Measurements from ENCODE around the gene KRTAP4-3.
"Not testable (repeated sequence)": the region's sequence is repeated elsewhere in the genome, so short reads cannot be mapped to it uniquely, and the experiment has no call there.

KRTAP4-3 gene

DNA sequence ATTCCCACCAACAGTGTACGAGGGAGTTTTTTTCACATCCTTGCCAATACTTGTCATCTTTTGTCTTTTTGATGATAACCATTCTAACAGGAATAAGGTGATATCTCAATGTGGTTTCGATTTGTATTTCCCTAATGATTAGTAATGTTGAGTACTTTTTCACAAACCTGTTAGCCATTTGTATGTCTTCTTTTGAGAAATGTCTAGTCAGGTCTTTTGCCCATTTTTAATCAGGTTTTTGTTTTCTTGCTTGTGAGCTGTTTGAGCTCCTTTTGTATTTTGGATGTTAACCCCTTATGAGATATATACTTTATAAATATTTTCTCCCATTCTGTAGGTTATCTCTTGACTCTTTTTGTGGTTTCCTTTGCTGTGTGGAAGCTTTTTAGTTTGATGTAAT lies 16.5 kb downstream of the KRTAP4-3 start:
- no peak for DNase-seq (ENCODE audit: low read depth)

DNA sequence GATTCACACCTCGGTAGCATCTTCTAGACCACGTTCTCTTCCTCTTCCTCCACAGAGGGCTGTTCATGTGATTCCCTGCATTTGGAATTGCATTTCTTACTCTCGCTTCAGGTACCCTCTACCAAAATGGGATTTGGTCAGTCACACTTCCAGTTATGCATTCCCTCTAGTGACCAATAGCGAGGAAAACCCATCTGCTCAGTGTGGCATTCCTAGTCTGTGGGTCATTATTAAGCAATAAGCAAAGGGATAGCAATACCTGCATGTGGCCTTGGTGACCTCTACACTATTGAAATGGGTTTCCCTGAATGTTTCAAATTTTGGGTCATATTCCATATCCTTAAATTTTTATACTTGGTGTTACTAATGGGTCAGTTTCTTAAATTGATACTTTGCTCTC lies 18.0 kb downstream of the KRTAP4-3 start:
- DNase-seq (ENCODE audit: low read depth): no peak

GRCh38 chr17:41149652-41149985 lies 18.4 kb downstream of the KRTAP4-3 start, which contains the start of gene KRTAP4-5:
TSS of gene KRTAP4-5 (minus strand) at chr17:41149825. CDS start at chr17:41149767, 58 bp downstream.
- no peak for DNase-seq (ENCODE audit: low read depth)

- DNase-seq (ENCODE audit: low read depth): not testable (repeated sequence)
These were observed 18.9 kb downstream of the KRTAP4-3 start for GRCh38 chr17:41148971-41149651.

DNA sequence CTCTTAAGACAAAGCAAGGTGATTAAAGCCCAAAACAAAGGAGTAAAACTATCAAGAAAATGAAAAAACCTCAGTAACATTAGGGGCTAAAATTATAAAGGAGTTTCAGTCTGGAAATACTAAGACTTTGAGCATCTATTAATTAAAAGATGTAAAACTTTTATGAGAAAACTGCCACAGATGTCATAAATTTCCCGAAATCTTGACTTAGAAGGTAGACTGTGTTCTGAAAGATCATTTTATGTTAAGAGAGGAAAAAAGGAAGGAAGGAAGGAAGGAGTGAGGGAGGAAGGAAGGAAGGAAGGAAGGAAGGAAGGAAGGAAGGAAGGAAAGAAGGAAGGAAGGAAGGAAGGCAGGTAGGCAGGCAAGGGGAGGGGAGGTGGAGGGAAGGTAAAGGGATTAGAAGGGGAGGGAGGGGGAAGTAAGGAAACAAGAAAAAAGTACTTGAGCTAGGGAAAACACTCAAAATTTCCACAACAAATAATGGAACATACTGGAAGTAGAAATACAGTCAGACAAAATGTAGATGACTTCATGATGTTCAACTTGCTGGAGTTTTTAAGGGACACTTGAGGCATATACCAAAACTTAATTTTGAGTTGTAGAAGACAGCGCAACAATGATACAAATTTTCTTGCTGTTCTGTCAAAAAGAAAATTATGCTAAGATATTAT lies 20.4 kb downstream of the KRTAP4-3 start:
- DNase-seq (ENCODE audit: low read depth): no peak

DNA sequence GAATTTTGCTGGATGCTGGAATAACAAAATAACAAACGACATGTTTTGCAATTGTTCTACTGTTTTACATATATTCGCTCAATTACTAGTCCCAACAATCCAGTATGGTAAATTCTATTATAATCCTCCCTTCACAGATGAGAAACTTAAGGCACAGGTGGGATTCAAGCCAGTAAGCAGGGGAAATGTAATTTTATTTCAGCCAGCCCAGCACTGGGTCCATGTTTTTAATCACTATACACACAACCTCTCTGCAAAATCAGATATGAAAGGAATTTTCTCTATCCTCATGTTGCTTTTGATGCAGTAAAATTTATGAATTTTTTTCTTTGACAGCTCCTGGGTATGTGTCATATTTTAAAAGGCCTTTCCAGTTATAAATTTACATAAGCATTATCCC lies 22.8 kb downstream of the KRTAP4-3 start:
- DNase-seq (ENCODE audit: low read depth): no peak

DNA sequence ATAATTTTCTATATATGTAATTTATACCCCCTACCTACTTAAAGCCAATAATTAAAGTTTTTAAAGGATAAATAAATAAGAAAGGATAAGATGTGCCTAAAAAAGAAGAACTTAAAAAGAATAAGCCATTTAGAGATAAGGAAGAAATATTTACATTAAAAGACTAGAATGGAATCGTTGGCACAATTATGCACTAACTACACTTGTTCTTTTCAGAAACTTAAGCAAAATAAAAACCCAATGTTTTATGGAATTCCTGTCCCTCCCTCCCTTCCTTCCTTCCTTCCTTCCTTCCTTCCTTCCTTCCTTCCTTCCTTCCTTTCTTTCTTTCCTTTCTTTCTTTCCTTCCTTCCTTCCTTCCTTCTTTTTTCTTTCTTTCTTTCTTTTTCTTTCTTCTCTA lies 23.2 kb downstream of the KRTAP4-3 start:
- DNase-seq (ENCODE audit: low read depth): no peak

DNA sequence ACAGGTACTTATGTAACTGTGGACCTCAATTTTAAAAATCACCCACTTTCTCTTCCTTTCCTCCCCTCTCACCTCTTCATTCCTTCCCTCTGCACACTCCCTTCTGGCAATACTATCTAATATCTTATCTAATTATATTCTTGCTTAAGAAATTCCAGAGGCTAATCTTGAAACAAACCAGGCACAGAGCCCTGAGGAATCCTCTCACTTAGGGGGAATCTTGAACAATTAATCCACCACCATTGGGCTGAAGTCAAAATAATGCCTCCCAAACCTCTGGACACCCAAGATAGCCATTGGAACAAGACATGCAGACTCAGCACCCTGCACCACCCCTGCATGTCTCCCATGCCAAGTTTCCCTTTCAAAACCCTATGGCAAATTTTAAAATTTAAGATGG lies 26.7 kb downstream of the KRTAP4-3 start:
- no peak for DNase-seq (ENCODE audit: low read depth)

DNA sequence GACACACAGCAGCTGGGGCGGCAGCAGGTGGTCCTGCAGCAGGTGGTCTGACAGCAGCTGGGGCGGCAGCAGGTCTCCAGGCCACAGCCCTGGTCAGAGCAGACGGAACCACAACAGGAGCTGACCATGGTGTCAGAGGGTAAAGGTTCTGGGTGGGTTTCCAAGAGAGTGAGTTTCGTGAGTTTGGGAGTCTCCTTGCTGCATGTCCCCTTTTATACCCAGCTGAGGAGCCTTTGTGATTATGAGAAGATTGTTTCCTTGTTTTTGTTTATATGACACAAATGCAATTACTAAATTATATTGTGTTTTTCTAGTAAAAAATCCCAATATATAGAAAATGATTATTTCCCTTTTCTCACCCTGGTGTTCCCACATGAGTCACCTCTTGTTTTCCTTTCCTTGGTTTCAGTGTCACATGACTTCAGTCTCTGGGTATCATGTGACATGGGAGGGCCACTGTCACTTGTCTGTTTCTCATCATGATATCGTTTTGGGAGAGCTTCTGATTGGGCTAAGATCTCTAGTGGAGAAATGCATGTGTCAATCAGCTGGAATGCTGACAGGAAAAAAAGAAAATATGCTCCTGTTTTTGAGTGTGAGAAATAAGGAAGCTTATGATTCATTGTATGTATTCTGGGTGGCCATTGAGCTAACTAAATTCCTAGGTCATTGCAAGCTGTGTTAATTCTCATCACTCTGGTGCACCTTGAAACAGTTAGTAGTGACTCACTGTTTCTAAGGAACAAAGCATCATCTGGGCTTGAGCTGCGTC lies 27.5 kb downstream of the KRTAP4-3 start, which contains the start of gene KRTAP4-6:
TSS of gene KRTAP4-6 (minus strand) at position 185 of the 772 bp plus-strand sequence. CDS start at position 128, 57 bp downstream.
- DNase-seq (ENCODE audit: low read depth): peak; percentile 86

DNA sequence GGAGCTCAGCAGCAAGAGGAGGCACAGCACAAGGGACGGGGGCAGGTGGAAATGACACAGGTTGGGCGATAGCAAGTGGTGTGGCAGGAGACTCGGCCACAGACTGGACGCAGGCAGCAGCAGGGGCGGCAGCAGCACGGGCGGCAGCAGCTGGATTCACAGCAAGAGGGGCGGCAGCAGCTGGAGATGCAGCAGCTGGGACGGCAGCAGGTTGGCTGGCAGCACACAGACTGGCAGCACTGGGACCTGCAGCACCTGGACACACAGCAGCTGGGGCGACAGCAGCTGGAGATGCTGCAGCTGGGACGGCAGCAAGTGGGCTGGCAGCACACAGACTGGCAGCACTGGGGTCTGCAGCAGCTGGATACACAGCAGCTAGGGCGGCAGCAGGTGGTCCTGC lies 28.2 kb downstream of the KRTAP4-3 start:
- DNase-seq (ENCODE audit: low read depth): not testable (repeated sequence)

DNA sequence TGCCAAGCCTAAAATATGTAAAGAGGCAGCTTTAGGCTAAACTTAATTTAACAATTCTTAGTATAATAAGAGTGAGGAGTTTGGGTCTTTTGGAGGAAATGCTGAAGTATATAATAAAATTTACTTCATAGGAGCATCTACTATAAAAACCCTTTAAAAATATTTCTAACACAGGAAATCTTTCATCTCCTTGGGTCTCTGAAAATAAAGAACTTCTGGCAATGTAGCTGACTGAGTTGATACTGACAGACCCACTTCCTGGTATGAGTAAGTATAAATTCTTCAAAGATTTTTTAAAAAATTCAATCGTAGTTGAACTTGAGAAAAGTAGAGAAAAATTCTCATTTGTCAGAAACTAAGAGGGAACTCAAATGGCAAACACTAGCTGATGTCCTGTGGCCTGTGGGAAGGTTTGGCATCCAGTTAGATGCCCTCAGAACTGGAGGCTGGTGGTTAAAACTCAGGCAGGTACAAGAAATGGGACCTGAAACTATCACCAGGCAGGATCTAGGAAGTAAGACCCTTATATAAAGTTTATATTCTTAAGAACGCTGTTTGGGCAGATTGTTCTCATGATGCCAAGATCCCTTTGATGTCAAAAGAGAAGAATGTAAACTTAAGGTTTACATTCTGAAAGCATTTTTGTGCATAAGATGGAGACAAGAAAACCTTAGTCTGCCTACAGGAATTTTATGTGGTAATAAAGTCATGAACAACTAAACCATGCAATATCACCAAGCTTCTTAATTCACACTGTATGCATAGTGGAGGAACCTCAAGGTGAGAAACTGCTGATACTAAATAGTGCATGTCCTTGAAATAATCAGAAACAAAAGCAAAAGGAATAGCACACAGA lies 33.9 kb downstream of the KRTAP4-3 start:
- DNase-seq (ENCODE audit: low read depth): no peak

- no peak for DNase-seq (ENCODE audit: low read depth)
These were observed 36.0 kb downstream of the KRTAP4-3 start for GRCh38 chr17:41131979-41132378.

DNA sequence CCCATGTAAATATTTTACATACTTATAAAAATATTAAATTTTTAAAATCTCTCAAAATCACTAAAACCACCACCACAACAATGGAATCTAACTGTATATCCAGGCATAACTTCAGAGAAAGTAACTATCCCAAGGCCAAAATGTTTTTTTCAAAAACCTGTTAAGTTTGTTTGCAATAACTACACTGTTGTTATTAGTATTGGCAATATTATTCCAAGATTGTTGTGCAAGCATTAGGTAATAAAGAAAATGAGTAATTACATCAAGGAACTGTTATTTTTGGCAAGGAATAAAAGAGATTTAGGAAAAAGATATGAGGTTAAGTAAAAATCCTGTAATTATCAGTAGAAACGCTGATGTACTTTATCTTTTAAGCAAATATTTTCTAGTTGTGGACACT lies 40.6 kb downstream of the KRTAP4-3 start:
- no peak for DNase-seq (ENCODE audit: low read depth)

DNA sequence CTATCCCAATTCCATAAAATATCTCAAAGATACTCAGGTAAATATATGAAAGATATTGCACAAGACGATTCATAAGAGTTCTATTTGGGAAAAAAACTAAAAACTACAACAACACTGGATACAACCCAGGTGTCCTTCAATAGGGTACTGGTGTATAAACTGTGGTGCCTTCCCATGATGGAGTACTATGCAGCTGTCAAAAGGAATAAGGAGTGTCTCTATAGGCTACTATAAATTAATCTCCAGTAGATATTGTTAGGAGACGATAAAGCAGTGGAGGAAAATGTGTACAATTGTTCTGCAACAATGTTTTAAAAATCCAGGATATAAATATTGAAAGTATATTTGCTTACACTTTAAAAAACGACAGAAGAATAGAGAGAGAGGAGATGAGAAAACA lies 41.6 kb downstream of the KRTAP4-3 start:
- no peak for DNase-seq (ENCODE audit: low read depth)

DNA sequence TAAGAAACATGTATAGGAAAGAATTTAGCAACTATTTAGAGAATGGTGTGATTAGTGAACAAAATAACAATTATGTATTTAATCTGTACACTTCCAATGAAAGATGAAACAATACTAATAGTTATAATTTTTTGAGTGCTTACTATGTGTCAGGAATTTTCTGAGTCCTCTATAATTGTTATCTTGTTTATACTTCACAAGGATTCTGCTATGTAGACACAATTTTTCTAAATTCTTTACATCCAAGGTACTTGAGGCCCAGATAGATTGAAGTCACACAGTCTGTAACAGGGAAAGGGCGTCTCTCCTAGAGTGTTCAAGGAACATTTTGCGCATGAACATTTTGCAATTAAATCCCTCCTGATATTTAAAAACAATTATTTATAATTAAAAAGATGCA lies 43.0 kb downstream of the KRTAP4-3 start:
- no peak for DNase-seq (ENCODE audit: low read depth)

- DNase-seq (ENCODE audit: low read depth): not testable (repeated sequence)
These were observed 44.0 kb downstream of the KRTAP4-3 start, which contains the start of gene KRTAP4-12 for GRCh38 chr17:41123991-41124371. TSS of gene KRTAP4-12 (minus strand) at chr17:41124182. CDS start at chr17:41124122, 60 bp downstream.

DNA sequence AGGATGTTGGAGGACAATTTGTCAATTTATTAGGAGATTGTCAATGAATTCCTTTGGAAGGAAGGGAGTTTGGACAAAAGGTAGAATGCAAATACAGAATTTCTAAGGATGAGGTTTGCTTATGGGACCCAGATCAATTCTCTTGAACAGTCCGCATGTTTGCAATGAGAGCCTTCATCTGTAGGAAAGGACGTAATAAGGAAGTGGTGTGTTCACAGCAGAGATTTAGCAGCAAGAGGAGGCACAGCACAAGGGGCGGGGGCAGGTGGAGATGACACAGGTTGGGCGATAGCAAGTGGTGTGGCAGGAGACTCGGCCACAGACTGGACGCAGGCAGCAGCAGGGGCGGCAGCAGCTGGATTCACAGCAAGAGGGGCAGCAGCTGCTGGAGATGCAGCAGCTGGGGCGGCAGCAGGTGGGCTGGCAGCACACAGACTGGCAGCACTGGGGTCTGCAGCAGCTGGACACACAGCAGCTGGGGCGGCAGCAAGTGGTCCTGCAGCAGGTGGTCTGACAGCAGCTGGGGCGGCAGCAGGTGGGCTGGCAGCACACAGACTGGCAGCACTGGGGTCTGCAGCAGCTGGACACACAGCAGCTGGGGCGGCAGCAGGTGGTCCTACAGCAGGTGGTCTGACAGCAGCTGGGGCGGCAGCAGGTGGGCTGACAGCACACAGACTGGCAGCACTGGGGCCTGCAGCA lies 44.6 kb downstream of the KRTAP4-3 start:
- DNase-seq (ENCODE audit: low read depth): not testable (repeated sequence)

GRCh38 chr17:41121742-41122141 lies 46.3 kb downstream of the KRTAP4-3 start:
- no peak for DNase-seq (ENCODE audit: low read depth)

GRCh38 chr17:41119696-41120690 lies 48.0 kb downstream of the KRTAP4-3 start:
- not testable (repeated sequence) for DNase-seq (ENCODE audit: low read depth)

DNA sequence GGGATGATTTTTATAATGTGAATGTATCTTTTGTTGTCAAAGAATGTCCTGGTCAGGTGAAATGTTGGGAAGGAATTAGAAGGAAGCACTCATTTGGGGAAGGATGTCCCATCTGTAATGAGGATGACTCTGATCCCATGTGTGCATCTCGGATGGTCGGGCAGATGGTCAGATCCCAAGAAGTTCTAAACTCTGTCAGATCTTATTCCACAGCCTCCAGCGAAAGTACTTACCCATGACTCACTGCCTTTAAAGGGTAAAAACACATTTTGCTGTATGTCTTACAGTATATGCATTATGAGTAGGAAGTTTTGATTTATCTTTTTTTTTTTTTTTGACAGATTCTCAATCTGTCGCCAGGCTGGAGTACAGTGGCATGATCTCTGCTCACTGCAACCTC lies 49.3 kb downstream of the KRTAP4-3 start:
- DNase-seq (ENCODE audit: low read depth): no peak

Measured in GM04504 (cell line).